ENCODE measurements around the gene ZNF525. TPM values are rescaled to one million over a fixed set of nuclear protein-coding genes. Genes with fewer than 3 reads are reported as not detected.

ZNF525 gene
- total and polyA plus RNA-seq, 9 of the 15 experiments (the other 6 are each of a cell fraction or from before 2014, with no cell fraction given) = 1.5 to 12.0 (median 6.7) TPM

DNA sequence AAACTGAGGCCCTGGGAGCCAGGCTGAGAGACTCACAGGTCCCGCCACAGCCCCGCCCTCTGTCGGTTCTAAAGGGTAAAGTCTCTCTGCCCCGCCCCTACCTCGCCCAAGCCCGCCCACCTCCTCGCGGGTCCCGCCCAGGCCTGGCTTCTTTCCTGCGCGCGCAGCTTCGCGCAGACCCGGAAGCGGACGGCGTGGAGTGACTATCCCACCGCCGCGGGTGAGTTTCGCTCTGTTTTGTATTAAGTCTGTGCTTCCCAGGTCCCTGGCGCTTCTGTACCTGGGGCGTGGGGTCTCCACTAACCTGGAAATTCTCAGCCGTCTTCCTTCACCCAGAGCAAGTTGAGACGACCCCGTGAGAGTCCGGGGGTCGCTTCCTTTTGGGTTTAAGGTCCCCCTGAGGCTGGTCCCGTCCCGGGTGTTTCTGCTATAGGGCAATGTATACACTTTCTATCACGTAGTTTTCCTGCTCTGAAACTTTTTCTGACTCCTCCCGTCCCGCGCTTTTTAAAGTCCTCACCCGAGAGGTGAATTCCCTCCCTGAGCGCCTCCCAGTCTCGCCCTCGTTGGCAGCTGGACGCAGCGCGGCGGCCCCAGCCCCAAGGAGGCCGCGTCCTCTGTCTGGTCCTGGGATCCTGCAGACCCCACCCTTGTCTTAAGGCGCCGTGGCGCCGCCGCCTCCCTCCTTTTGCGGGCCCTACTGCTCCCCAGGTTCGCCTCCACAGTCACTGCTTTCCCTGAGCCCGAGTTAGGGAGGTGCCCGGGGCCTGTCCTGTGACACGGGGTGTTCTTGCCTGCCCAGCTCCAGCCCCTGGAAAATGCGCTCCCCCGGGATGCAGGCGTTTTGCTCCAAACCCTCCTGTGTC, 29.7 kb downstream of the ZNF525 start, which contains the start of gene ZNF765 (continued):
- TF ChIP-seq CBFB (CRISPR knock-in tag; IDR thresholded peaks at IDR 0.05) = no peak
- TF ChIP-seq L3MBTL2 (IDR thresholded peaks at IDR 0.05) = peak; percentile 38
- TF ChIP-seq LEF1 (IDR thresholded peaks at IDR 0.05) = no peak
- no peak for TF ChIP-seq SIN3B (IDR thresholded peaks at IDR 0.05; ENCODE audit: low read depth)
- no peak for TF ChIP-seq BACH1 (tag; IDR thresholded peaks at IDR 0.05)
- no peak for TF ChIP-seq MYBL2 (IDR thresholded peaks at IDR 0.05; ENCODE audit: low read depth)
- no peak for TF ChIP-seq MYBL2 (CRISPR knock-in tag; IDR thresholded peaks at IDR 0.05; ENCODE audit: borderline replicate concordance)
- TF ChIP-seq KLF10 (CRISPR knock-in tag; IDR thresholded peaks at IDR 0.05) = no peak
- TF ChIP-seq, protein P1, sequence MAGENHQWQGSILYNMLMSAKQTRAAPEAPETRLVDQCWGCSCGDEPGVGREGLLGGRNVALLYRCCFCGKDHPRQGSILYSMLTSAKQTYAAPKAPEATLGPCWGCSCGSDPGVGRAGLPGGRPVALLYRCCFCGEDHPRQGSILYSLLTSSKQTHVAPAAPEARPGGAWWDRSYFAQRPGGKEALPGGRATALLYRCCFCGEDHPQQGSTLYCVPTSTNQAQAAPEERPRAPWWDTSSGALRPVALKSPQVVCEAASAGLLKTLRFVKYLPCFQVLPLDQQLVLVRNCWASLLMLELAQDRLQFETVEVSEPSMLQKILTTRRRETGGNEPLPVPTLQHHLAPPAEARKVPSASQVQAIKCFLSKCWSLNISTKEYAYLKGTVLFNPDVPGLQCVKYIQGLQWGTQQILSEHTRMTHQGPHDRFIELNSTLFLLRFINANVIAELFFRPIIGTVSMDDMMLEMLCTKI (IDR thresholded peaks at IDR 0.05; ENCODE audit: partially characterized antibody) = no peak
- TF ChIP-seq, protein P2, sequence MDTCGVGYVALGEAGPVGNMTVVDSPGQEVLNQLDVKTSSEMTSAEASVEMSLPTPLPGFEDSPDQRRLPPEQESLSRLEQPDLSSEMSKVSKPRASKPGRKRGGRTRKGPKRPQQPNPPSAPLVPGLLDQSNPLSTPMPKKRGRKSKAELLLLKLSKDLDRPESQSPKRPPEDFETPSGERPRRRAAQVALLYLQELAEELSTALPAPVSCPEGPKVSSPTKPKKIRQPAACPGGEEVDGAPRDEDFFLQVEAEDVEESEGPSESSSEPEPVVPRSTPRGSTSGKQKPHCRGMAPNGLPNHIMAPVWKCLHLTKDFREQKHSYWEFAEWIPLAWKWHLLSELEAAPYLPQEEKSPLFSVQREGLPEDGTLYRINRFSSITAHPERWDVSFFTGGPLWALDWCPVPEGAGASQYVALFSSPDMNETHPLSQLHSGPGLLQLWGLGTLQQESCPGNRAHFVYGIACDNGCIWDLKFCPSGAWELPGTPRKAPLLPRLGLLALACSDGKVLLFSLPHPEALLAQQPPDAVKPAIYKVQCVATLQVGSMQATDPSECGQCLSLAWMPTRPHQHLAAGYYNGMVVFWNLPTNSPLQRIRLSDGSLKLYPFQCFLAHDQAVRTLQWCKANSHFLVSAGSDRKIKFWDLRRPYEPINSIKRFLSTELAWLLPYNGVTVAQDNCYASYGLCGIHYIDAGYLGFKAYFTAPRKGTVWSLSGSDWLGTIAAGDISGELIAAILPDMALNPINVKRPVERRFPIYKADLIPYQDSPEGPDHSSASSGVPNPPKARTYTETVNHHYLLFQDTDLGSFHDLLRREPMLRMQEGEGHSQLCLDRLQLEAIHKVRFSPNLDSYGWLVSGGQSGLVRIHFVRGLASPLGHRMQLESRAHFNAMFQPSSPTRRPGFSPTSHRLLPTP (IDR thresholded peaks at IDR 0.05; ENCODE audit: borderline replicate concordance, extremely low read depth, insufficient read length) = no peak
- no peak for TF ChIP-seq ATF1 (CRISPR knock-in tag; IDR thresholded peaks at IDR 0.05)
- 0 out of 2 replicates have a peak, but pooled peaks have one; percentile 27 for TF ChIP-seq ATF1 (tag; IDR thresholded peaks at IDR 0.05)
- TF ChIP-seq CBX3 (IDR thresholded peaks at IDR 0.05; ENCODE audit: borderline replicate concordance in 1 of 2, low read length in 2 of 2) = no peak

All from K562 (cell line).